ENCODE data around the gene ANAPC10.

- TF ChIP-seq TAF1 (IDR thresholded peaks at IDR 0.05; ENCODE audit: borderline replicate concordance, low read depth, low read length) (no peak), RAD21 (IDR thresholded peaks at IDR 0.05; ENCODE audit: low read length) (no peak), CTCF (IDR thresholded peaks at IDR 0.05) (no peak), EP300 (IDR thresholded peaks at IDR 0.05; ENCODE audit: borderline replicate concordance in 1 of 2, low read depth in 1 of 2, low read length in 1 of 2) (no peak)
These were observed 53.7 kb downstream of the ANAPC10 start for GRCh38 chr4:145044341-145044740.

All from SK-N-SH (cell line).